GM21381 (cell line): Measurements from ENCODE around the gene RABGGTB.
"Not testable (repeated sequence)": the region's sequence is repeated elsewhere in the genome, so short reads cannot be mapped to it uniquely, and the experiment has no call there.

ENCODE experiments used
- ATAC-seq: cut with Tn5 transposase; IDR thresholded peaks from one replicate; pipeline ENCODE4 v1.9.1; 2021; ENCODE audit warnings: mild to moderate bottlenecking, moderate library complexity; ENCODE audit not compliant: unreplicated experiment

Gene RABGGTB

DNA sequence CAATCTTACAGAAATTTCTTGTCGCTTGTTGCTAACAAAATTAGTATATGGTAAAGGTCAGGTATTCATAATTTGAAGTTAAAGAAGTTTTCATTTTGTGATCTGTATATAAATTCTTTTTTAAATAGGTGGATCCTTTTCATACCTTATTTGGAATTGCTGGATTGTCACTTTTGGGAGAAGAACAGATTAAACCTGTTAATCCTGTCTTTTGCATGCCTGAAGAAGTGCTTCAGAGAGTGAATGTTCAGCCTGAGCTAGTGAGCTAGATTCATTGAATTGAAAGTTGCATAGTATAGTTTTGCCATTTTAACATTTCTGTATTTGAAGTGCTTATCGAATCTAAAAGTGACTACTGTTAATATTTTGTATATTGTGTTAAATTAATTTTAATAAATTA is 8.3 kb downstream of the RABGGTB start:
- no peak for ATAC-seq

DNA sequence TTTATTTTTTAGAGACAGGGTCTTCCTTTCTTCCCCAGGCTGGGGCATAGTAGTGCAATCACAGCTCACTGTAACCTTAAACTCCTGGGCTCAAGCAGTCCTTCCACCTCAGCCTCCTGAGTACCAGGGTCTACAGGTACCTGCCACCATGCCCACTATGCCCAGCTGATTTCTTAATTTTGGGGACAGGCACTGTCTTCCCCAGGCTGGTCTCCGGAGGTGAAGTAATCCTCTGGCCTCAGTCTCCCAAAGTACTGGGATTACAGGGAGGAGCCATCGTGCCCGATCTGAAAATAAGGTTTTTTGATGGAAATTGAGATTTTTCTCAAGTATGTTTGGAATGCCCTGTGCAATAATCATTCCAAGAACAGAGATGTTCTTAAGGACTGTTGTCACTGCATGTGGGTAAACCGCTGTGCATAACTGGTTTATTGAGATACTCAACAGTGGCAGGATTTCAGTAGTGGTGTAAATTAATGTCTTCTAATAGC is 9.7 kb downstream of the RABGGTB start:
- ATAC-seq, result no peak

DNA sequence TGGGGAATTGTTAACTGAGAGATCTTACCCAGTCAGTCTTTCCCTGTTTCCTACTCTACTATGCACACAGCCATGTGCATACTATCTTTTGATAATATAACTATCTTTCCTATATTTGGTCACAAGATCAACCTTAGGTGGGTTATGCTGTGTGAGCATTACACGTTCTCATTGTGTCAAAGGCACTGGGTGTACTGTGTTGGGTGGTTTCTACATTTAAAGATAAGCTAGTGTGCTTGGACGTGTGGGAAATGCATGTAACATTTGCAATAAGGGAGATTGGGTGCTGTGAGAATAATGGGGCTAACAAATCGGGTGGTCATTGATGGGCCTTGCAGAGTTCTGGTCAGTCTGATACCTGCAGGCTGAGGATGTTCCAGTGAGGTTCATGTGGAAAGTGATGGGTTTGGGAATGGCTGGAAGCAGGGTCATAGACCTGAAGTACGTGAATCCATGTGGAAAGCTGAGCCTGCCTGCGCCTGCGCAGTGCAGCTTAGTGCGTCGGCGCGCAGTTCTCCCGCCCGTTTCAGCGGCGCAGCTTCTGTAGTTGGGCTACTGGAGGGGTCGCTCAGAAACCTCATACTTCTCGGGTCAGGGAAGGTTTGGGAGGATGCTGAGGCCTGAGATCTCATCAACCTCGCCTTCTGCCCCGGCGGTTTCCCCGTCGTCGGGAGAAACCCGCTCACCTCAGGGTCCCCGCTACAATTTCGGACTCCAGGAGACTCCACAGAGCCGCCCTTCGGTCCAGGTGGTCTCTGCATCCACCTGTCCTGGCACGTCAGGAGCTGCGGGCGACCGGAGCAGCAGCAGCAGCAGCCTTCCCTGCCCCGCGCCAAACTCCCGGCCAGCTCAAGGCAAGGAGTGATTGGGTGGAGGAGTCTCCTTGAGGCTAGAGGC is 10.6 kb downstream of the RABGGTB start, which contains the start of gene MSH4:
MSH4 (plus strand) TSS at position 507 of the 897 bp plus-strand sequence; CDS start at position 611, 104 bp downstream.
- no peak for ATAC-seq

DNA sequence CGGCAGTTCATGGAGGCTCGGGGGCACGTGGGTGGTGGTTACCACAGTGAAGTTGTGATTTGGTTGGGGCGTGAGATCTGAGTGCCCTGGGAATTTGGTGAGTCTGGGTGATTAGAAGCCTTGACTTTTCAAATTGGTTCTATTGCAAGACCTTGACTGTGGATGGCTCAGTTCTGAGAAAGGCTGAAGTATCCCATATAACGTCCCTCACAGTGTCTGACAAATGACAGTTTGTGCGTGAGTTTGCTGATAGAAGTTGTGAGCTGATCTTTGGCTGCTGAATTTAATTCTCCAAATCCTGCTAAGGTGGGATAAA is 11.2 kb downstream of the RABGGTB start:
- no peak for ATAC-seq

DNA sequence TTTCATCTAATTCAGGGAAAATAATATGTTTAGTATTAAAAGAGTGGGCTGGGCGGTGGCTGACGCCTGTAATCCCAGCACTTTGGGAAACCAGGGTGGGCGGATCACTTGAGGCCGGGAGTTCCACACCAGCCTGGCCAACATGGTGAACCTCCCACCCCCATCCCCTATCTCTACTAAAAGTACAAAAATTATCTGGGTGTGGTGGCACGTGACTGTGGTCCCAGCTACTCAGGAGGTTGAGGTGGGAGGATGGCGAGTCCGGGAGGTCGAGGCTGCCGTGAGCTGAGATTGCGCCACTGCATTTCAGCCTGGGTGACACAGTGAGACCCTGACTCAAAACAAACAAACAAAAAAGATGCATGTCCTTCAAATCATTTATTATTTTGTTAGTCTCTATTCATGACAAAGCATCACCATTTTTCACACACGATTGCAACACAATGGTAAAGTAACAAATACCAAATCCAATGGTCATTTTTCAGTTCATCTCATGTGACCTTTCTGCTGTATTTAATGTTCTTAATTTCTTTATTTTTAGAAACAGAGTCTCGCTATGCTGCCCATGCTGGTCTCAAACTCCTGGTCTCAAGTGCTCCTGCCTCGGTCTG is 11.7 kb downstream of the RABGGTB start:
- no peak for ATAC-seq

DNA sequence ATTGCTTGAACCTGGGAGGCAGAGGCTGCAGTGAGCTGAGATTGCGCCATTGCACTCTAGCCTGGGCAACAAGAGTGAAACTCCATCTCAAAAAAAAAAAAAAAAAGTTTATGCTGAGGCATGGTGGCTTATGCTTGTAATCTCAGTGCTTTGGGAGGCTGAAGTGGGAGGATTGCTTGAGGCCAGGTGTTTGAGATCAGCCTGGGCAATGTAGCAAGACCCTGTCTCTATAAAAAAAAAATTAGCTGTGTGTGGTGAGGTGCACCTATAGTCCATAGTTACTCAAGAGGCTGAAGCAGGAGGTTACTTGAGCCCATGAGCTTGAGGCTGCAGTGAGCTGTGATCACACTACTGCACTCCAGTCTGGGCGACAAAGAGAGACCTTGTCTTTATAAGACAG is 15.4 kb downstream of the RABGGTB start:
- not testable (repeated sequence) for ATAC-seq

DNA sequence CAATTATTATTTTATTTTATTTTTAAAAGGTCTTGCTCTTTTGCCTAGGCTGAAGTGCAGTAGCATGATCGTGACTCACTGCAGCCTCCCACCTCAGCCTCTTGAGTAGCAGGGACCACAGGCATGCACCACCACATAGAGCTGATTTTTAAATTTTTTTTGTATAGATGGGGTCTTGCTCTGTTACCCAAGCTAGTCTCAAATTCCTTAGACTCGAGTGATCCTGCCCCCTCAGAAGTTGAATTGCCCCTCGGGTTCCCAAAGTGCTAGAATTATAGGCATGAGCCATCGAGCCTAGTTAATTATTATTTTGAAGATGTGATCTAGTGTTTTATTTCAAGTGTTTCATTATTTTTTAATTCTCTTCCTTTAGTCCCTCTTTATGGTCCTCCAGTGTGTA is 22.9 kb downstream of the RABGGTB start:
- ATAC-seq, result no peak

DNA sequence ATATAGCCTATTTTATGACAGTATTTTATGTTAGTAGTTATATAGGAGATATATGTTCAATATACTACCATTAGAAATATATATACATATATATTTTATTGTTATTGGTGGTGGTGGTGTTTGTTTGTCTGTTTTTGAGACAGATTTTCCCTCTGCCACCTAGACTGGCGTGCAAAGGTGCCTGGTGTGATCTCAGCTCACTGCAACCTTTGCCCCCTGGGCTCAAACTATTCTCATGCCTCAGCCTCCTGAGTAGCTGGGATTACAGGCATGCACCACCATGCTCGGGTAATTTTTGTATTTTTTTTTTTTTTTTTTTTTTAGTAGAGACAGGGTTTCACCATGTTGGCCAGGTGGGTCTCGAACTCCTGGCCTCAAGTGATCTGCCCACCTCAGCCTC is 24.1 kb downstream of the RABGGTB start:
- not testable (repeated sequence) for ATAC-seq

DNA sequence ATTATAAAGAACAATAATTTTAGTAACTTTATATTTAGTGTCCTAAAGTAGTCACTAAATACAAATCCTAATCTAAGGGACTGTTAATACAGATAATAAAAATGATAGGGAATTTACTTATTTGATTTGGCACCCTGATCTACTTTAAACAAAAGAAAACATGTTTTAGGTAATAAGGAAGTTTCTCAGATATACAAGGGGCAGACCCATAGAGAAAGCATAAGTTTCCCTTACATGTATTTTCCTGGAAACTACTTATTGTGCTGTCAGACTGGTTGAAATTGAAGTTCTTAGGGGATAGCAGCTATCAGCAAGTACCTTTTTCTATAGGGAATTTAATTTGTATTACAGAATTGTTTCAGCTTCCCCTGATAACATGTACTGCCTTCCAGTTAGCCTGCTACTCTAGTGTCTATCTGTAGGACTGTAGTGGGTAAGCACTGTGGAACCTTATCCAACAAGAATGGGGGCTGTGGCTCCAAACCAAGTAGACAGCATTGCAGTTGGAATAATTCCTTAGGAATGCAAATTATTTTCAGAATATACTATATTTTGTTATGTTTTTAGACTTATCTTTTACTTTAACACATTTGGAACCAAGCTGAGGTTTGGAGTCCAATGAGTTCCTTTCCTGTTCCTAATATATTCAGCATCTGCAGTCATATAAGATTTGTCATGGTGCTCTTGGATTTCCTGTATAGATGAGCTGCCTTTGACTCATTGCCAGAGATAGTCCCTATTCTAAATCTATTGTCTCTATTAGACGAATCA is 25.3 kb downstream of the RABGGTB start:
- ATAC-seq, result no peak

DNA sequence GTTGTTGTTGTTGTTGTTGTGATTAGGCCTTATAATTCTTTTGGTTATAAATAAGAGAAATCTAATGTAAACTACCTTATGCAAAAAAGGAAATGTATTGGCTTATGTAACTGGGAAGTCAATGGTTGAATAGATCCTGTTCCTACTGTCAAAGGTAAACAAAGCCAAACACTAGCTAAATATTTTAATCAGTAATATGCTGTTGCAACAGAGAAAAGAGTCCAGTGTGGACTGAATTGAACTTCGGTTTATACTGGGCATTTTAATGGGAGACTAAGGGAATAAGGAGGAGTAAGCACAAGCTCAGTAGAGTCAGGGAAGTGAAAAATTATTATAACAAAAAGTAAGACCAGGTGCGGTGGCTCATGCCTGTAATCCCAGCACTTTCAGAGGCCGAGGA is 26.0 kb downstream of the RABGGTB start:
- no peak for ATAC-seq

DNA sequence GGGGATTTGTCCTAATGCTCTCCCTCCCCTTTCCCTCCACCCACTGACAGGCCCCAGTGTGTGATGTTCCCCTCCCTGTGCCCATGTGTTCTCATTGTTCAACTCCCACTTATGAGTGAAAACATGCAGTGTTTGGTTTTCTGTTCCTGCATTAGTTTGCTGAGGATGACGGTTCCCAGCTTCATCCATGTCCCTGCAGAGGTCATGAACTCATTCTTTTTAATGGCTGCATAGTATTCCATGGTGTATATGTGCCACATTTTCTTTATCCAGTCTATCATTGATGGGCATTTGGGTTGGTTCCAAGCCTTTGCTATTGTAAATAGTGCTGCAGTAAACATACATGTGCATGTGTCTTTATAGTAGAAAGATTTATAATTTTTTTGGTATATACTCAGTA is 37.5 kb downstream of the RABGGTB start:
- ATAC-seq, result not testable (repeated sequence)

DNA sequence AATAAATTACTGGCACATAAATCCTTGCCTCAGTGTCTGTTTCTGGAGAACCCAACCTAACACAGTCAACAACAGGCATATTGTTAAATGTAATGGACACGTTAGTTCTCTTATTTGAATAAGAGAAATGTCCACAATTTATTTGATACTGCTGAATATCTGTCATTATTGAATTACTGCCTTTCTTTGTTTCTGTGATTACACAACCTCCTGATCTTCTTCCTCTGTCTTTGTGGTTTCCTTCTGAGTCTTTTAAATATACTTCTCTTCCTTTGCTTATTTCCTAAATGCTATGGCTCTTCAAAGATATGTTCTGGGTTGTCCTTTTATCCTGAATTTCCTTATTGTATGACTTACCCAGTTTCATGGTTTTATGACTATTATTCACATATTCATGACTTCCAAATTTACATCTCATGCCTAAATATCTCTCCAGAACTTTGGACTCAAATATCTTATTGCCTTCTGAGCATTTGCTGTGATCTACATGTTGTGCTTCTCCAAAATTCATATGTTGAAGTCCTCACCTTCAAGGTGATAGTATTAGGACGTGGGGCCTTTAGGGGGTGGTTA is 50.6 kb downstream of the RABGGTB start:
- ATAC-seq, result no peak

DNA sequence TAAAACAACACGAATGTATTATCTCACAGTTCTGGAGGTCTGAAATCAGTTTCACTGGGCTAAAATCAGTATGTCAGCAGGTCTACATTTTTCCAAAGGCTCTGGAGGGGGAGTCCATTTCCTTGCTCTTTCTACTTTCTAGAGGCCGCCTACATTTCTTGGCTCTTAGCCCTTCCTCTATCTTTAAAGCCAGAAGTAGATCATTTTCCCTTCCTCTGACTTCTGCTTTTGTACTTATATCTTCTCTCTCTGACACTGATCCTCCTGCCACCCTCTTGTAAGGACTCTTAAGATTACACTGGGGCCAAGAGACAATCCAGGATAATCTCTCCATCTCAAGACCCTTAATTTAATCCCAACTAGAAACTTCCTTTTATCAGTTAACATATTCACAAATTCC is 52.0 kb downstream of the RABGGTB start:
- ATAC-seq, result no peak

DNA sequence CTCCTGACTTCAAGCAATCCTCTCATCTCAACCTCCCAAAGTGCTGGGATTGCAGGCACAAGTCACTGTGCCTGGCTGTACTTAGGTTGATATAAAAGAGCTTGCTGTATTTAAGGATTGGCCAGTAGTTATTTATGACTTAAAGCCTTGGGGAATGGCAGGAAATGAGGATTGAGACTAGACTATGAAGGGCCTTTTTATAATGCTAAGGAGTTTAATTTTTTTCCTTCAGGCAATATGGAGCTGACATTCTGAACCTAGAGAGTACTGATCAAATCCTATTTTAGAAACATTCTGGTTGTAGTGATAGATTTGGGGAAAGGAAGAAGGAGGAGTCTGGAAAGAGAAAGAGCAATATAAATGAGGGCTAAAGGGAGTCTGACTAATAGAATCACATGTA is 55.4 kb downstream of the RABGGTB start:
- ATAC-seq, result no peak
